GM12878 (cell line): Measurements from ENCODE around the gene TCEANC2. TPM values are rescaled to one million over a fixed set of nuclear protein-coding genes. Genes with fewer than 3 reads are reported as not detected.

Source experiments
- ATAC-seq: fragments of 200-7000 bp; cut with Tn5 transposase; 3 replicates; pipeline ENCODE4 v1.9.1; 2020; ENCODE audit warnings: mild to moderate bottlenecking, moderate library complexity
- BruUV-seq: library from RNA; stranded (reverse); fragments of 400-500 nt; replicated peaks from 2 replicates; lab custom pipeline; 2021; lab: Mats Ljungman, UMichigan
- CTCF ChIA-PET: fragments of 300-600 bp; sonication (Branson Sonifier 250); formaldehyde crosslinking; extraction: SDS; loops from one replicate; lab custom pipeline; 2021; ENCODE audit warnings: inconsistent platforms; lab: Yijun Ruan, JAX
- POLR2A ChIA-PET: fragments of 350-600 bp; formaldehyde crosslinking; extraction: SDS; loops from one replicate; lab custom pipeline; 2021; ENCODE audit warnings: inconsistent platforms; lab: Charles Lee
- RAD21 ChIA-PET: fragments of 300-600 bp; sonication (Branson Sonifier 250); formaldehyde crosslinking; loops from one replicate; lab custom pipeline; 2023; ENCODE audit warnings: antibody characterized with exemption; ENCODE audit not compliant: unreplicated experiment; lab: Charles Lee
- SMC1A ChIA-PET: fragments of 300-600 bp; sonication (Branson Sonifier 250); formaldehyde crosslinking; loops from one replicate; lab custom pipeline; 2023; ENCODE audit not compliant: unreplicated experiment, uncharacterized antibody; lab: Charles Lee
- DNase-seq: peaks from one replicate; pipeline ENCODE4 v3.0.0-alpha.2; 2011; ENCODE audit warnings: low read depth, low spot score
- FAIRE-seq: peaks from 3 replicates; lab custom pipeline; 2011; peaks lifted over from hg19 to GRCh38; lab: Jason Lieb, UNC
- H2AFZ ChIP-seq: 2 replicates; pipeline ENCODE4 v1.6.0; 2011; ENCODE audit warnings: low read depth, low read length, control low read depth; ENCODE audit not compliant: control insufficient read depth
- H3K27ac ChIP-seq: 2 replicates; pipeline ENCODE4 v1.5.1; 2011; ENCODE audit warnings: control low read depth; ENCODE audit not compliant: control insufficient read depth, insufficient read depth
- H3K27me3 ChIP-seq, 2 experiments: replicated peaks in 1 of 2; 2 replicates each; pipeline versions ENCODE4 v1.6.0 to v1.6.1; 2011; ENCODE audit warnings: low read length in 1 of 2; ENCODE audit not compliant: control insufficient read depth in 2 of 2, insufficient read depth in 2 of 2
- H3K36me3 ChIP-seq, 2 experiments: 2 replicates each; pipeline ENCODE4 v1.5.1; 2011; ENCODE audit warnings: low read length in 1 of 2; ENCODE audit not compliant: control insufficient read depth in 2 of 2, insufficient read depth in 2 of 2
- H3K4me1 ChIP-seq: 2 replicates; pipeline ENCODE4 v1.6.1; 2011; ENCODE audit warnings: mild to moderate bottlenecking, low read length, moderate library complexity, mixed read lengths; ENCODE audit not compliant: control insufficient read depth, insufficient read depth
- H3K4me2 ChIP-seq: 2 replicates; pipeline ENCODE4 v1.6.0; 2011; ENCODE audit warnings: control low read depth; ENCODE audit not compliant: control insufficient read depth, insufficient read depth
- H3K4me3 ChIP-seq: fragments of 200-600 bp; sonication (generic); 2 replicates; pipeline ENCODE4 v1.5.1; 2016
- H3K79me2 ChIP-seq: 2 replicates; pipeline ENCODE4 v1.6.0; 2011; ENCODE audit warnings: low read length; ENCODE audit not compliant: control insufficient read depth, insufficient read depth
- H3K9ac ChIP-seq: 2 replicates; pipeline ENCODE4 v1.8.0; 2011; ENCODE audit warnings: low read length, control low read depth, mixed read lengths; ENCODE audit not compliant: control insufficient read depth, insufficient read depth
- H3K9me3 ChIP-seq: replicated peaks from 3 replicates; pipeline ENCODE4 v1.5.1; 2011; ENCODE audit warnings: mild to moderate bottlenecking, low read length; ENCODE audit not compliant: control insufficient read depth, insufficient read depth
- H4K20me1 ChIP-seq: 2 replicates; pipeline ENCODE4 v1.6.0; 2011; ENCODE audit not compliant: control insufficient read depth, insufficient read depth
- CTCF ChIP-seq, 3 experiments: IDR thresholded peaks in 2 of 3; conservative IDR thresholded peaks in 1 of 3; 2 replicates each; pipeline ENCODE4 v1.5.1; 2011; ENCODE audit warnings: low read depth in 3 of 3, low read length in 3 of 3, mild to moderate bottlenecking in 3 of 3, control low read depth in 2 of 3, moderate library complexity in 2 of 3, inconsistent platforms in 1 of 3, mixed read lengths in 1 of 3; ENCODE audit not compliant: control insufficient read depth in 2 of 3, insufficient read depth in 1 of 3; ENCODE audit errors: extremely low read depth in 1 of 3
- E2F4 ChIP-seq: IDR thresholded peaks from 2 replicates; pipeline ENCODE4 v1.6.1; 2012; ENCODE audit warnings: low read depth, low read length, improper control_type of control experiment
- KAT2A ChIP-seq: conservative IDR thresholded peaks from 2 replicates; pipeline ENCODE4 v1.6.1; 2011; ENCODE audit warnings: low read depth, low read length; ENCODE audit not compliant: control insufficient read depth
- NR2F1 ChIP-seq: fragments of 450-650 bp; conservative IDR thresholded peaks from 2 replicates; pipeline ENCODE4 v1.6.1; 2017; ENCODE audit warnings: mild to moderate bottlenecking
- RFX5 ChIP-seq: IDR thresholded peaks from 2 replicates; pipeline ENCODE4 v1.6.1; 2011; ENCODE audit warnings: low read depth, low read length, improper control_type of control experiment
- SMARCA5 ChIP-seq: fragments of 450-650 bp; IDR thresholded peaks from 2 replicates; pipeline ENCODE4 v1.6.1; 2017; ENCODE audit warnings: mild to moderate bottlenecking
- SREBF2 ChIP-seq: IDR thresholded peaks from 2 replicates; pipeline ENCODE4 v1.6.1; 2012; ENCODE audit warnings: mild to moderate bottlenecking, low read length
- WRNIP1 ChIP-seq: IDR thresholded peaks from 2 replicates; pipeline ENCODE4 v1.6.1; 2011; ENCODE audit warnings: low read depth, low read length, improper control_type of control experiment, borderline replicate concordance
- WGBS: methylation state at CpG from one replicate; pipeline ENCODE4 v1.1.6; 2016; ENCODE audit warnings: low lambda C conversion rate; ENCODE audit not compliant: insufficient replicate concordance, insufficient coverage; ENCODE audit errors: missing lambda C conversion rate; 5-methylcytosine and 5-hydroxymethylcytosine counted together
- in situ Hi-C: fragments of 300-500 bp; cut with MboI; formaldehyde crosslinking; loops from 9 replicates; pipeline ENCODE4 v1.14.3; 2018; ENCODE audit warnings: mixed read lengths
- intact Hi-C: fragments of 100-400 bp; cut with micrococcal nuclease; formaldehyde crosslinking; loops from one replicate; pipeline ENCODE4 v1.14.2; 2022; ENCODE audit not compliant: unreplicated experiment
- polyA plus RNA-seq, 11 experiments: library from polyadenylated mRNA; depleted of rRNA in 4 of 11; unstranded in 6 of 11; stranded (reverse) in 5 of 11; fragments of >200 nt; fragmentation: Nextera tagmentation in 4 of 11; fragmentation: Illumina TruSeq in 1 of 11; extraction: Ambion mirVana in 4 of 11; extraction: Trizol in 1 of 11; gene quantifications; 1 replicate in 1 of 11; 2 replicates in 10 of 11; pipeline versions ENCODE4 v1.2.1 to v1.2.3, GENCODE V29; 2011 to 2016; ENCODE audit warnings: inconsistent platforms in 2 of 11, missing spikeins in 2 of 11, low read depth in 1 of 11
- total RNA-seq, 4 experiments: library from RNA; depleted of rRNA in 3 of 4; stranded (reverse); fragments of >200 nt in 3 of 4; fragmentation: Illumina TruSeq in 1 of 4; extraction: Trizol in 1 of 4; gene quantifications; 2 replicates each; pipeline versions ENCODE4 v1.2.1 to v1.2.3, GENCODE V29; 2013 to 2021

The TCEANC2 gene
- total and polyA plus RNA-seq, 10 of the 15 experiments (the other 5 are each of a cell fraction or from before 2014, with no cell fraction given) = 4.4 to 13.2 (median 6.4) TPM

- no peaks in the 10 kb centered on the region for H3K4me1 ChIP-seq
- ChIA-PET RAD21 (no interaction called here), CTCF (no interaction called here), SMC1A (no interaction called here), POLR2A (no interaction called here)
- BruUV-seq = no TSS peak
- ATAC-seq = no peak
- no peak overlapping the region for H3K27ac ChIP-seq
- WGBS = 65% methylated on average over 2 of the region's 2 CpGs
- no peaks in the 10 kb centered on the region for H3K79me2 ChIP-seq
- intact Hi-C loops (no loop called here), in situ Hi-C loops (no loop called here)
- H3K4me3 ChIP-seq = no peak overlapping the region
- no peak overlapping the region for H2AFZ ChIP-seq
- no peak overlapping the region for H3K4me2 ChIP-seq
- H4K20me1 ChIP-seq = no peaks in the 10 kb centered on the region
- no peak for FAIRE-seq
- DNase-seq = no peak
- H3K9ac ChIP-seq = no peak overlapping the region
- no peaks in the 10 kb centered on the region for H3K36me3 ChIP-seq
- no peaks in the 10 kb centered on the region for H3K27me3 ChIP-seq
- TF ChIP-seq SREBF2 (no peak), RFX5 (no peak), KAT2A (no peak), NR2F1 (no peak), WRNIP1 (no peak), SMARCA5 (no peak), CTCF (IDR thresholded peaks at IDR 0.05 in 2 of 3, conservative IDR thresholded peaks at IDR 0.05 in 1 of 3; ENCODE audit: control insufficient read depth in 2 of 3, extremely low read depth in 1 of 3, insufficient read depth in 1 of 3, low read depth in 3 of 3, low read length in 3 of 3) (peak in 1 of 3 experiments; percentile 10; a peak in 1 of 6 replicates), E2F4 (no peak)
- H3K9me3 ChIP-seq = no peaks in the 10 kb centered on the region
Observed at GRCh38 chr1:54107131-54107530, 53.7 kb downstream of the TCEANC2 start.
